ENCODE measurements around the gene WRAP73. TPM values are rescaled to one million over a fixed set of nuclear protein-coding genes. Genes with fewer than 3 reads are reported as not detected.
A peak's percentile ranks its signal among the peaks of the same experiment; 100 is the strongest.

Gene WRAP73
- 10 to 100 TPM; 16.4 to 33.7 (median 19.6) TPM for total RNA-seq

GRCh38 chr1:3649342-3650247 is at the start of gene WRAP73:
Gene WRAP73 (minus strand): TSS chr1:3650103. CDS start chr1:3649999, 104 bp downstream.
- H3K36me3 ChIP-seq: peaks cover 27% of the 10 kb centered on the region
- H3K4me1 ChIP-seq: peaks cover 43% of the 10 kb centered on the region
- peaks cover 46% of the 10 kb centered on the region for H3K27me3 ChIP-seq
- peak; percentile 90 to 92 for DNase-seq (ENCODE audit: low spot score in 2 of 2)
- TF ChIP-seq POLR2A (IDR thresholded peaks at IDR 0.05) (peak; percentile 24 to 36), POLR2AphosphoS5 (IDR thresholded peaks at IDR 0.05) (peak in 2 of 3 donors; percentile 9 to 72), EP300 (IDR thresholded peaks at IDR 0.05) (no peak)
- TF ChIP-seq, protein P1, sequence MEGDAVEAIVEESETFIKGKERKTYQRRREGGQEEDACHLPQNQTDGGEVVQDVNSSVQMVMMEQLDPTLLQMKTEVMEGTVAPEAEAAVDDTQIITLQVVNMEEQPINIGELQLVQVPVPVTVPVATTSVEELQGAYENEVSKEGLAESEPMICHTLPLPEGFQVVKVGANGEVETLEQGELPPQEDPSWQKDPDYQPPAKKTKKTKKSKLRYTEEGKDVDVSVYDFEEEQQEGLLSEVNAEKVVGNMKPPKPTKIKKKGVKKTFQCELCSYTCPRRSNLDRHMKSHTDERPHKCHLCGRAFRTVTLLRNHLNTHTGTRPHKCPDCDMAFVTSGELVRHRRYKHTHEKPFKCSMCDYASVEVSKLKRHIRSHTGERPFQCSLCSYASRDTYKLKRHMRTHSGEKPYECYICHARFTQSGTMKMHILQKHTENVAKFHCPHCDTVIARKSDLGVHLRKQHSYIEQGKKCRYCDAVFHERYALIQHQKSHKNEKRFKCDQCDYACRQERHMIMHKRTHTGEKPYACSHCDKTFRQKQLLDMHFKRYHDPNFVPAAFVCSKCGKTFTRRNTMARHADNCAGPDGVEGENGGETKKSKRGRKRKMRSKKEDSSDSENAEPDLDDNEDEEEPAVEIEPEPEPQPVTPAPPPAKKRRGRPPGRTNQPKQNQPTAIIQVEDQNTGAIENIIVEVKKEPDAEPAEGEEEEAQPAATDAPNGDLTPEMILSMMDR (IDR thresholded peaks at IDR 0.05): no peak
- no peak within 1 kb of the TSS for H3K27ac ChIP-seq
- 4% methylated on average over 25 of the region's 60 CpGs for WGBS
- peak within 1 kb of the TSS; percentile 75 for H3K4me3 ChIP-seq
- H3K9me3 ChIP-seq: no peaks in the 10 kb centered on the region

DNA sequence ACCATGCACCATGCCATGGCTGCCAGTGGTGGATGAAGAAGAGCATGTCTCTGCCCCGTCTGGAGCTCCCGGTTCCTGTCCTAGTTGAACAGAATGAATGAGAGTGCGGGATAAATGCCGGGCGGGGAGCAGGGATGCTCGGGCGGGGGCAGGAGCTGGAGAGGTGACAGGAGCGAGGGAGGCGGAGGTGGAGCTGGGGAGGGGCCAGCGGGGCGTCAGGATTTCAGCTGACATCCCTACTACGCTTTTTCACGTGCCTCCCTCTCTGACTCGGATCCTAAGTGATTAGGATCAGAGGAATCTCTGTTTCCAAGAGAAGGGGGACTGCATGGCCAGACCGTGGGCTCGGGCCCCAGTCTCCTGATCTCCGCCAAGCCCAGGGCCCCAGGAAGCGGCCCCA is 49.7 kb upstream of the WRAP73 start:
- H3K27me3 ChIP-seq: peaks cover 56% of the 10 kb centered on the region
- H3K36me3 ChIP-seq: no peaks in the 10 kb centered on the region
- peaks cover 61% of the 10 kb centered on the region for H3K4me1 ChIP-seq
- H3K27ac ChIP-seq: peak overlapping the region; percentile 19
- H3K9me3 ChIP-seq: no peaks in the 10 kb centered on the region
- no peak for DNase-seq (ENCODE audit: low spot score in 2 of 2)
- WGBS: 28% methylated on average over 15 of the region's 18 CpGs
- no peak overlapping the region for H3K4me3 ChIP-seq
- TF ChIP-seq POLR2A (IDR thresholded peaks at IDR 0.05) (no peak), POLR2AphosphoS5 (IDR thresholded peaks at IDR 0.05) (no peak), EP300 (IDR thresholded peaks at IDR 0.05) (no peak)
- TF ChIP-seq, protein P1 (IDR thresholded peaks at IDR 0.05): no peak

DNA sequence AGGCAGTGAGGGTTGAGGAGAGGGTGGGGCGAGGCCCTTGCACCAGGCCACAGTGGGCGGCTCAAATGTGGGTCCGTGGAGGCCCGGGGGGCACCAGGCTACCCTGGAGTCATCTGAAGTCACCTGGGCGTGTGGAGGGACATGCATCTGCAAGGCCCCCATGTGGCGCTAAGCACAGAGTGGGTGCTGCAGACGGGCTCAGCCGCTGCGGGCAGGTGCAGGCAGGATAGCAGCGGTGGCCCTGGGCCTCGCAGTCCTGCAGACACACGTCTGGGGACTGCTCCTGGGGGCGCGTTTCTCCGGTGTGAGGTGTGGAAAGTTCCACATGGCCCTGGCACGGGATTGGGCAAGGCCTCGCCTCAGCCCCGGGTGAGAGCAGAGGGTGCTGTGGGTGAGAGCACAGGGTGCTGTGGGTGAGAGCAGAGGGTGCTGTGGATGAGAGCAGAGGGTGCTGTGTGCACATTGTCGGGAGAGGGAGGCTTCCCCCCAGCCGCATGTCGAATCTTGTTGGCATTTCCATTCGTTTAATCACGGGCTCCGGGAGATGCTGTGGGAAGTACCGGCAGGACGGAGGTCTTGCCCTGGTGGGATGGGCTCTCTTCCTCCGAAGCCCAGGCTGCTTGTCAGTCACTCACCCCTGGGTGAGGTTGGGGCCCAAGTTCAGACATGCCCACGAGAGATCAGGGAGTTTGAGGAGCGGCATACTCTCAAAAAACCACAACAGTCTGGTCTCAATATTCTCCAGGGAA is 48.9 kb upstream of the WRAP73 start:
- DNase-seq (ENCODE audit: low spot score in 2 of 2): no peak
- 55% methylated on average over 23 of the region's 29 CpGs for WGBS
- Histone ChIP-seq H3K36me3 (no peaks in the 10 kb centered on the region), H3K4me1 (peaks cover 53% of the 10 kb centered on the region), H3K4me3 (no peak overlapping the region), H3K27me3 (peaks cover 54% of the 10 kb centered on the region), H3K27ac (peak overlapping the region; percentile 19), H3K9me3 (no peaks in the 10 kb centered on the region)
- TF ChIP-seq EP300 (IDR thresholded peaks at IDR 0.05) (no peak), POLR2AphosphoS5 (IDR thresholded peaks at IDR 0.05) (no peak), POLR2A (IDR thresholded peaks at IDR 0.05) (no peak)
- TF ChIP-seq, protein P1 (IDR thresholded peaks at IDR 0.05): no peak

DNA sequence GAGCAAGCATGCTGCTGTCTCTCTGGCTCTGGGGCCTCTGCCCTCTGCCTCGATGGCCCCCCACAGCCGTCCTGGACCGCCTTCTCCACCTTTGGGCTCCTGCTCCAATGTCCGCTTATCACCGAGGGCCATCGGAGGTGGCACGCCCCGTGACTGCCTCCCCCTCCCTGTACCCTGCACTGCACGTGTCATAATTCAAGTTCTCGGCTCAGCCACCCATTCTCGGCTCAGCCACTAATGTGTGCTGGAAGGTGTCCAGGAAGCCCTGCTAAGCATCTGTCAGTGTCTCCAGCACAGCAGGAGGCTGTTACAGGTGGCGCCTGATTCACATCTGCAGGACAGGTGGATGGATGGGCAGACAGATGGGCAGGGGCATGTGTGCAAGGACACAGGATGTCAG is 47.9 kb upstream of the WRAP73 start:
- Histone ChIP-seq H3K27ac (no peak overlapping the region), H3K36me3 (no peaks in the 10 kb centered on the region), H3K4me1 (peaks cover 45% of the 10 kb centered on the region), H3K9me3 (no peaks in the 10 kb centered on the region), H3K4me3 (no peak overlapping the region), H3K27me3 (peaks cover 55% of the 10 kb centered on the region)
- 23% methylated on average over 11 of the region's 12 CpGs for WGBS
- DNase-seq (ENCODE audit: low spot score in 2 of 2): no peak
- no peak for TF ChIP-seq POLR2A (IDR thresholded peaks at IDR 0.05)
- no peak for TF ChIP-seq POLR2AphosphoS5 (IDR thresholded peaks at IDR 0.05)
- TF ChIP-seq, protein P1 (IDR thresholded peaks at IDR 0.05): no peak
- TF ChIP-seq EP300 (IDR thresholded peaks at IDR 0.05): no peak

- Histone ChIP-seq H3K36me3 (no peaks in the 10 kb centered on the region), H3K27ac (no peak overlapping the region), H3K4me3 (no peak overlapping the region), H3K27me3 (peaks cover 58% of the 10 kb centered on the region), H3K4me1 (peaks cover 39% of the 10 kb centered on the region), H3K9me3 (no peaks in the 10 kb centered on the region)
- TF ChIP-seq POLR2A (IDR thresholded peaks at IDR 0.05): no peak
- TF ChIP-seq EP300 (IDR thresholded peaks at IDR 0.05): no peak
- TF ChIP-seq, protein P1 (IDR thresholded peaks at IDR 0.05): no peak
- 87% methylated on average over 20 of the region's 22 CpGs for WGBS
- no peak for DNase-seq (ENCODE audit: low spot score in 2 of 2)
These were observed 47.2 kb upstream of the WRAP73 start for GRCh38 chr1:3697104-3697503.
